HK-2 (cell line): ENCODE measurements around the gene PTK6.
"Not testable (repeated sequence)": the region's sequence is repeated elsewhere in the genome, so short reads cannot be mapped to it uniquely, and the experiment has no call there.

Source experiments
- DNase-seq: peaks from one replicate; pipeline ENCODE4 v3.0.0-alpha.2; 2018; ENCODE audit not compliant: unreplicated experiment

PTK6 gene

DNA sequence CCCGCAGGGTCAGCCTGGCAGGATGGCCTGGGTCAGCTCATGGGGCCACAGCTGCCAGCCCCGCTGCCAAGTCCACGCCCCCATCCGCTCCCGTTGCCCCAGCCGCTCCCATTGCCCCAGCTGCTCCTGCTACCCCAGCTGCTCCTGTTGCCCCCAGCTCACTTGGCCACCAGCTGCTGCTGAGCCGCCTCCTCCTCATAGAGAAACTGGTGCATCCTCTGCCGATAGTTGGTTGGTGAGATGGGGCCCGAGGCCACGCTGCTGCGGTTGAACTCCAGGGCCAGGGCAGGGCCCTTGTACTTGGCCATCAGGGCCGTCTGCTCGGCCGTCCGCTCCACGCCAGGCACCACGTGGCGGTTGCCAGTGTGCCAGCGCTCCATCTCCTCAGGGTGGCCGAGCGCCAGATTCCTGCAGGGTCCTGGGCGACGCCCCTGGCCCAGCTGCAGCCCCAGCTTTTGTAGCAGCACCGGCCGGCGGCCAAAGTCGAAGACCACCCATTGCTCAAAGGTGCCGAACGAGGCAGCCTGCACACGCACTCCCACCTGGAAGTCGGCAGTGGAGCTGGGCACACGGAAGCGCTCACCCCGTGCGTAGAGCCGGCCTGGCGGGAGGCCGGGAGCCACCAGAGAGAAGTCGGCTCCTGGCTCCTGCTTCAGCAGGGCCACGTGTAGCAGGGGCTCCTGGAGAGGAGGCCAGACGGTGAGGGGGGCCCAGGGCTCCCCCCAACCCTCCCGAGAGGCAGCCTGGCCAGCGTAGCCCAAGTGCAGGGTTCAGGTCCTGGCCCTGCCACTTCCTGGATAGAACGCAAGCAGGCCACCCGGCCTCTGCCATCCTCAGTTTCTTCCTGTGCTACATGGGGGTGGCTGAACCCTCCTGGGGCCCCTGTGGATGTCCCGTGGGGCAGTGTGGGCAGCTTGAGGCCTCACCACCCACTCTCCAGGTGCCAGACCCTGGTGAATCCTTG, 32.1 kb upstream of the PTK6 start:
- no peak for DNase-seq

- no peak for DNase-seq
Measured at GRCh38 chr20:63568170-63568981, 31.2 kb upstream of the PTK6 start.

DNA sequence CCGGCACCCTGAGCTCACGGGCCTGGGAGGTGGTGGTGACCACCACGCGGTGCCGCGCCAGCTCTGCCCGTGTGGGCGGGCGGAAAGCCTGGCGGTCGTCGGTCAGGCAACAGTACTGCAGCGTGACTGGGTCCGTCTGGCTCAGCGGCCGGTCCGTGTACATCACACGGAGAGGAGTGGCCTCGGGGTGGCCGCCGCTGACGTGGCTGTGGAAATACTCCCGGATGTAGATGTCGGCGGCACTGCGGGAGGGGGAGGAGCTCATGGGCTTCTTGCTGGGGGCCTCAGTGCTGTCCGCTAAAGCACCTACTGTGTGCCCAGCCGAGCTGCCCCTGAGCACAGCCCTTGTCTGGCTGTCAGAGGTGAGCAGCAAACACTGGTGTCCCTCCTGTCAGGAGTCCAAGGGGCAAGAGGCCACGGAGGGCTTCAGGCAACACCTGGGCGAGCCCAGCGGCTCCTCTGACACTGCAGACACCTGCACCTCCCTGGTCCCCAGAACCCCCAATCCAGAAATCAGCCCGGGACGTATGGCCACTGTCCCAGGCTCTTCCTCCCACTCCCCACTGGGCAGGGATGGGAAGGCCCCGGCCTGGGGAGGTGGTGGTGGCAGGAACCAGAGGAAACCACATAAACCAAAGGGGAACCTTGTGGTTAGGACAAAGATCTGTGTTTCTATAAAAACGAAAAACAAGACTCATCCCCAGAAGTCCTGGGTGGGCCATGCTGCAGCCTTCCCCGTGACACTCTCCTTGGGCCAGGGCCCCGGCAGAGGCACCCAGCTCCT, 30.4 kb upstream of the PTK6 start:
- no peak for DNase-seq

GRCh38 chr20:63567136-63567385, 29.9 kb upstream of the PTK6 start:
- DNase-seq = no peak

- DNase-seq = no peak
Measured at GRCh38 chr20:63566395-63567135, 29.4 kb upstream of the PTK6 start.

DNA sequence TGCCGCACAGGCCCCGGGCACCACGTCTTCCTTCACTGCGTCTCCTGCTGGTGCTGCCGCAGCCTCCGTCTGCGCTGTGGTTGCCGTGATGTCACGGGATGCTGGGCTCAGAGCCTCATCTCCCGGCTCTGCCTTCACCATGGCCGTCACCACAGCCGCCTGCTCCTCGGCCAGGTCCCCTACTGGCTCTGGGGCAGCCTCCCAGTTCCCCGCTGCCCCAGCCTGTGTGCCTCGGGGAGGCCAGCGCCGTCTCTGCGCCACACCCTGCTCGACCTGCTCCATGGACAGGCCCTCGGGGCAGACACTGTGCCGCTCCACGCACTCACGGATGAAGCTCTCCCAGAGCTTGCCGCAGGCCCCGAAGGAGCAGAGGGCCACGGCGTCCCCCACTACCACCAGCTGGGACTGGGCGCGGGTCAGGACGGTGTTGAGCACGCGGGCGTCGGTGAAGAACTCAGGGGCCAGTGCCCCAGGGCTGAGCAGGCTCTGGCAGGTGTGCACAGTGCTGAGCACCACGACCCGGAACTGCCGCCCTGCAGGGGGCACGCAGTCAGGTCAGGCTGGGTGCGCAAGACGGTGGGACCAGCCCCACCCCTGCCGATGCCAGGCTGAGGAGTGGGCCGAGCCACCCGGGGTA, 28.6 kb upstream of the PTK6 start:
- DNase-seq = no peak

- DNase-seq = no peak
Measured at GRCh38 chr20:63565021-63565698, 28.0 kb upstream of the PTK6 start.

DNA sequence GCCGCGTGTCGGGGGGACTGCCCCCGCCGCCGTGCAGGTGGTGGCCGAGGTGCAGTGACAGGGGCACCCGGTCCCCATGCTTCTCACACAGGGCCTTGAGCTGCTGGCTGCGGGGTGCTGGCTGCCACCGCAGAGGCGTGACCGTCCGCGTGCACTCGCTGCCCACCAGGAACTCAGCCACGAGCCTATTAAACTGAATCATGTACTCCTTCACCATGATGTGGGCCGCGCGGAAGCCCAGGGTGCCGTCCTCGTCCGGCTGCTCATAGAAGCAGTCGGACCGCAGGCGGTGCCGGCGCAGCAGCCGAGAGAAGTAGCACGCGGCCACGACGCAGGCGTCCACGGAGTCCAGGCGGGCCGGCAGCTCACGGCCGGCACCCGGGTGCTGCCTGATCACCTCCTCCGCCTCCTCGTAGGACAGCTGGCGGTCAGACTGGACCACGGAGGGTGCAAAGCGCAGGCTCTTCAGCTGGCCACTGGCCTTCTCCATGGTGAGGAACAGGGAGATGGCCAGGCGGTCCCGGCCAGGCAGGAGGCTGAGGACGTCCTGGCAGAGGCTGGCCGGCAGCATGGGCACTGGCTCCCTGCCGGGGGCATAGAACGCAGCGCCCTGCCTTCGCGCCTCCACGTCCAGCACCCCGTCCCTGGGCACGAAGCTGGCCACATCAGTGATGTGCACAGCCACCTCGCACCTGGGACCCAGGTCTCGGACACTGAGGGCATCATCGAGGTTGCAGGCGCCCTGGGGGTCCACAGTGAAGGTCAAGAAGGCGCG, 27.0 kb upstream of the PTK6 start:
- no peak for DNase-seq

- no peak for DNase-seq
Measured at GRCh38 chr20:63563225-63563935, 26.2 kb upstream of the PTK6 start.

GRCh38 chr20:63562461-63563224, 25.5 kb upstream of the PTK6 start:
- DNase-seq = no peak

DNA sequence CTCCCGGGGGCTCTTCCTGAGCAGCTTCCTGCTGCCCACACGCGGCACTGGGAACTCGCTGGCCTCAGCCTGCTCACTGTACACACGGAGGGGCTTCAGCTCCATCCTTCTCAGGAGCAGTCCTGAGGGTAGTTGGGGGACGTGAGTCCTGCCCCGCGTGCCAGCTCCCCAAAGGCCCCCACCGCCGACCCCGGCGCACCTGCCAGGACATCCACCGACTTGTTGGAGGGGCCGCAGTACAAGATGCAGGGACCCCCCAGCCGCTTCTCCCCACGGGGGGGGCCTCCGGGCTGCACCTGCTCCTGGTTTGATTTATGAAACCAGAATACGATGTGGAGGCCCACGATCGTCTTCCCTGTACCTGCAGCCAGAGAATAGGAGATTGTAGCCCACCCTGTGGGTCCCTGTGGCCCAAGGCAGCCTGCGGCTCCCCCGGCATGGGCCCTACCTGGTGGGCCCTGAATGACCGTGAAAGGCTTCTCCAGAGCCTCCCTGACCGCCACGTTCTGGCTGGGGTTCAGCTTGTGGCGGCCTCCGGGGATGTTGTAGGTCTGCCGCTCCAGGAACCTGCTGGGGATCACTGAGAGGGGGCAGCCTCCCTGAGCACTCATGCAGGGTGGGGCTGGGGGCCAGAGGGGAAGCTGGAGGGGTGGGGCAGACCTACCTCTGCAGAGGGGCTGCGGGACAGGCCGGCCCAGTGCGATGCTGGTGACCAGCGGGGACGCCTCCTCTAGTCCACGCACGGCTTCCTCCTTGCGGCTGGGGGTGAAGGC, 24.6 kb upstream of the PTK6 start:
- DNase-seq = no peak

DNA sequence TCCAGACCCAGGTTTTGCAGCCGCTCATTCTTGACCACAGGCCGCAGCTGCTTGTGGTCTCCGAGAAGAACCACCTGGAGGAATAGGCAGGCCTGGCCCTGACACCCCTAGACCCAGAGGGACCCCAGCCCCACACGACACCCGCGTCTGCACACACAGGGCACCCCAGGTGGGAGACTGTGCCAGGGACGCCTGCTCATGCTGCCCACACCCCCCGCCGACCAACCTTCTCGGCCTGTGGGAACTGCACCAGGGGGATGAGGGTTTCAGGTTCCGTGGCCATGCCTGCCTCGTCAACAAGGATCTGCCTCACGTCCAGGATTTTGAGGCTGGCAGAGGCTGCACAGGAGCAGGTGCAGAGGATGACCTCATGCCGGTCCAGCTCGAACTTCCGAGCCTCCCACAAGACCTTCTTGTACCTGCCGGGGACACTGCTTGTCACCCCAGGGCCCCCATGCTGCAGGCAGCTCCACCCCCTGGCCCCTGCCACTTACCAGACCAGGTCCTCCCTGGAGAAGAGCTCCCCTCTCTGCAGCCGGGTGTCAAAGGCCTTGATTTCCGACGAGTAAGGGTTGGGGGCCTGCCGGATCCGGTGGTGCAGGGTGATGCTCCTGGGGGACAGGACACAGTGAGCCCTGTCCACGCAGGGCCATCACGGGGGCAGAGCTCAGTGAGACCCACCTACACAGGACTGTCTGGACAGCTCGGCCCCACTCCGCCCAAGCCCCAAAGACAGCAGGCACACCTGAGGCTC, 23.9 kb upstream of the PTK6 start:
- DNase-seq = no peak

GRCh38 chr20:63560333-63560805, 23.2 kb upstream of the PTK6 start:
- no peak for DNase-seq

- DNase-seq = not testable (repeated sequence)
Measured at GRCh38 chr20:63559485-63560332, 22.5 kb upstream of the PTK6 start.

DNA sequence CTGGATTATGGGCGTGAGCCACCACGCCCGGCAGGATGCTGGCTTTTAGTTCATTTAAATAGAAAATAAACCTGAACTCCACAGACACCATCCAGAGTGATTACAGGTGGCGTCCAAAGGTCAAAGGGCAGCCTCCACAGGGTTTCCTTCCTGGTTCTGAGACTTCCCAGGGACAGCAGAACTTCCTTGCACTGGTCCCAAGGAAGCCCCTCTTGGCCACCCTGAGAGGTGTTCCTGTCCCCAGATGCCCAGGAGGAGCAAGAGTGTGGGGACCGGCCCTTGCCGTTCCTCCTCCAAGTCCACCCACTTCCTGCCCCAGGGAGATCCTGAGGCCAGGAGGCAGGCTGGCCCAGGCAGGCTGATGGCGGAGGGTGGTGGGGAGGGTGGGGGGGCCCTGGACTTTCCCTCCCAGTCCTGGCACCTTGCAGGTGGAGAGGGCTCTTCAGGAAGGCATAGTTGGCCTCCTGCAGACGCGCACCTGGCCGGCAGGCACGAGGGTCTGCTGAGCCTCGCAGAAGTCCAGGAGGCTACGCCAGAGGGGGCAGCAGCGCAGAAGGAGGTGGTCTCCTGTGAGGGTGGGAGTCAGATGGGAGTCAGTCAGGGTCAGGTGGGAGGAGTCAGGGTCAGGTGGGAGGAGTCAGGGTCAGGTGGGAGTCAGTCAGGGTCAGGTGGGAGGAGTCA, 21.8 kb upstream of the PTK6 start:
- DNase-seq = no peak
